K562 (cell line): ENCODE results near the gene ZDHHC8. TPM values are rescaled to one million over a fixed set of nuclear protein-coding genes. Genes with fewer than 3 reads are reported as not detected.

Experiments used
- ATAC-seq: fragments of 200-7000 bp; cut with Tn5 transposase; 3 replicates; pipeline ENCODE4 v1.9.1; 2020; ENCODE audit warnings: moderate library complexity
- BruUV-seq: library from RNA; stranded (reverse); fragments of 400-500 nt; replicated peaks from 2 replicates; lab custom pipeline; 2021; lab: Mats Ljungman, UMichigan
- CTCF ChIA-PET: fragments of 300-600 bp; formaldehyde crosslinking; extraction: SDS; loops from one replicate; lab custom pipeline; 2021; ENCODE audit warnings: low intra/inter-chr PET ratio; lab: Yijun Ruan, JAX
- POLR2A ChIA-PET: fragments of 300-600, 350-650 bp; sonication (Branson Sonifier 250); formaldehyde crosslinking; extraction: SDS; loops from one replicate; lab custom pipeline; 2021; ENCODE audit warnings: antibody characterized with exemption, inconsistent platforms; lab: Yijun Ruan, JAX
- DNase-seq, 4 experiments: peaks; one replicate each; pipeline versions ENCODE4 v3.0.0 to v3.0.0-alpha.2; 2011 to 2018; ENCODE audit warnings: low spot score in 3 of 4, mixed read lengths in 3 of 4; ENCODE audit errors: extremely low read depth in 1 of 4
- FAIRE-seq: peaks from 2 replicates; lab custom pipeline; 2011; peaks lifted over from hg19 to GRCh38; lab: Jason Lieb, UNC
- H2AFZ ChIP-seq: 2 replicates; pipeline ENCODE4 v1.6.0; 2011; ENCODE audit warnings: low read depth, low read length, control low read depth, inconsistent platforms
- H3K27ac ChIP-seq: fragments of 200-600 bp; 3 replicates; pipeline ENCODE4 v1.8.0; 2011; ENCODE audit warnings: low read depth, mild to moderate bottlenecking, control low read depth, inconsistent platforms, low read length, moderate library complexity, mixed read lengths; ENCODE audit errors: extremely low read depth
- H3K27me3 ChIP-seq, 2 experiments: fragments of 300-600 bp in 1 of 2; 2 replicates in 1 of 2; 3 replicates in 1 of 2; pipeline versions ENCODE4 v1.6.0 to v1.8.0; 2011; ENCODE audit warnings: inconsistent platforms in 2 of 2, low read length in 2 of 2, mild to moderate bottlenecking in 1 of 2, mixed read lengths in 1 of 2, moderate library complexity in 1 of 2; ENCODE audit not compliant: control insufficient read depth in 2 of 2, insufficient read depth in 2 of 2
- H3K36me3 ChIP-seq: fragments of 300-600 bp; 3 replicates; pipeline ENCODE4 v1.8.0; 2011; ENCODE audit warnings: mild to moderate bottlenecking, low read length, inconsistent platforms; ENCODE audit not compliant: control insufficient read depth, insufficient read depth
- H3K4me1 ChIP-seq, 2 experiments: fragments of 200-600 bp in 1 of 2; replicated peaks in 1 of 2; 2 replicates in 1 of 2; 3 replicates in 1 of 2; pipeline versions ENCODE4 v1.5.1 to v1.8.0; 2011; ENCODE audit warnings: inconsistent platforms in 2 of 2, low read length in 2 of 2, mild to moderate bottlenecking in 1 of 2, mixed read lengths in 1 of 2, moderate library complexity in 1 of 2; ENCODE audit not compliant: control insufficient read depth in 2 of 2, insufficient read depth in 2 of 2
- H3K4me2 ChIP-seq: 2 replicates; pipeline ENCODE4 v1.6.1; 2011; ENCODE audit warnings: low read length, control low read depth, inconsistent platforms, mixed read lengths; ENCODE audit not compliant: insufficient read depth
- H3K4me3 ChIP-seq: fragments of 200-600 bp; sonication (generic), shearing (Covaris generic); 2 replicates; pipeline ENCODE4 v1.5.1; 2016; ENCODE audit warnings: control low read depth, inconsistent platforms
- H3K79me2 ChIP-seq: fragments of 200-600 bp; 3 replicates; pipeline ENCODE4 v1.8.0; 2011; ENCODE audit warnings: low read length, inconsistent platforms; ENCODE audit not compliant: control insufficient read depth, insufficient read depth
- H3K9ac ChIP-seq, 2 experiments: 2 replicates each; pipeline versions ENCODE4 v1.6.0 to v1.6.1; 2011; ENCODE audit warnings: low read depth in 2 of 2, low read length in 2 of 2, control low read depth in 1 of 2, inconsistent platforms in 1 of 2, mild to moderate bottlenecking in 1 of 2, mixed read lengths in 1 of 2; ENCODE audit not compliant: insufficient read depth in 1 of 2
- H3K9me1 ChIP-seq: one replicate; pipeline ENCODE4 v1.6.0; 2011; ENCODE audit warnings: inconsistent platforms, mild to moderate bottlenecking, low read length, moderate library complexity; ENCODE audit not compliant: control insufficient read depth, insufficient read depth
- H3K9me3 ChIP-seq: replicated peaks from 2 replicates; pipeline ENCODE4 v1.5.1; 2011; ENCODE audit warnings: low read depth, low read length, inconsistent platforms; ENCODE audit not compliant: control insufficient read depth, insufficient read depth
- H4K20me1 ChIP-seq: replicated peaks from 2 replicates; pipeline ENCODE4 v1.6.1; 2011; ENCODE audit warnings: low read length, inconsistent platforms, mixed read lengths; ENCODE audit not compliant: control insufficient read depth, insufficient read depth
- ATF1 ChIP-seq, 2 experiments: fragments of 450-650 bp in 1 of 2; IDR thresholded peaks; 2 replicates each; pipeline ENCODE4 v1.6.1; 2016; ENCODE audit warnings: missing compliant biosample characterization in 1 of 2, missing genetic modification characterization in 1 of 2
- BRCA1 ChIP-seq, 2 experiments: fragments of 450-650 bp in 1 of 2; sonication (generic) in 1 of 2; formaldehyde crosslinking in 1 of 2; IDR thresholded peaks; 2 replicates each; pipeline versions ENCODE4 v1.5.0 to v1.6.1; 2017 to 2020; ENCODE audit warnings: mild to moderate bottlenecking in 1 of 2, missing genetic modification reagents in 1 of 2
- BRF1 ChIP-seq: IDR thresholded peaks from 3 replicates; pipeline ENCODE4 v1.6.1; 2011; ENCODE audit warnings: borderline replicate concordance, mild to moderate bottlenecking; ENCODE audit not compliant: insufficient read length; ENCODE audit errors: extremely low read depth
- CAMTA2 ChIP-seq: fragments of 250-450 bp; sonication (Bioruptor Pico); conservative IDR thresholded peaks from 2 replicates; pipeline ENCODE4 v1.5.1; 2022
- ELF2 ChIP-seq: fragments of 250-450 bp; sonication (Bioruptor Pico); IDR thresholded peaks from 2 replicates; pipeline ENCODE4 v1.5.0; 2021; ENCODE audit warnings: mild to moderate bottlenecking
- FOS ChIP-seq: IDR thresholded peaks from 3 replicates; pipeline ENCODE4 v1.6.1; 2011; ENCODE audit not compliant: insufficient read length; ENCODE audit errors: extremely low read depth
- FOXM1 ChIP-seq, 2 experiments: fragments of 450-650 bp in 1 of 2; sonication (generic) in 1 of 2; formaldehyde crosslinking in 1 of 2; IDR thresholded peaks; 2 replicates each; pipeline versions ENCODE4 v1.6.1 to v1.9.0; 2017 to 2022; ENCODE audit warnings: low read depth in 2 of 2, mild to moderate bottlenecking in 2 of 2, missing genetic modification reagents in 1 of 2, moderate library complexity in 1 of 2
- GABPB2 ChIP-seq: fragments of 250-450 bp; sonication (Bioruptor Pico); conservative IDR thresholded peaks from 2 replicates; pipeline ENCODE4 v1.5.1; 2021; ENCODE audit warnings: mild to moderate bottlenecking
- HOXB6 ChIP-seq: fragments of 250-450 bp; sonication (Bioruptor Pico); IDR thresholded peaks from 2 replicates; pipeline ENCODE4 v1.5.1; 2022; ENCODE audit warnings: mild to moderate bottlenecking, borderline replicate concordance
- LCOR ChIP-seq: sonication (generic); formaldehyde crosslinking; IDR thresholded peaks from 2 replicates; pipeline ENCODE4 v1.8.0; 2022; ENCODE audit warnings: mild to moderate bottlenecking, missing genetic modification reagents
- PHF21A ChIP-seq: fragments of 450-650 bp; IDR thresholded peaks from 2 replicates; pipeline ENCODE4 v1.6.1; 2017; ENCODE audit warnings: low read depth, borderline replicate concordance
- POLR2G ChIP-seq: fragments of 200-400 bp; formaldehyde crosslinking; IDR thresholded peaks from 2 replicates; pipeline ENCODE4 v1.6.1; 2017; ENCODE audit warnings: low read depth, mild to moderate bottlenecking, antibody characterized with exemption, low read length, moderate library complexity
- RAD21 ChIP-seq, 2 experiments: fragments of 250-450 bp in 1 of 2; fragments of 450-650 bp in 1 of 2; sonication (Bioruptor Pico) in 1 of 2; formaldehyde crosslinking in 1 of 2; IDR thresholded peaks in 1 of 2; conservative IDR thresholded peaks in 1 of 2; 2 replicates each; pipeline versions ENCODE4 v1.4.0 to v1.8.0; 2020 to 2022; ENCODE audit warnings: mild to moderate bottlenecking in 2 of 2, moderate library complexity in 1 of 2
- RBFOX2 ChIP-seq: fragments of 200-400 bp; formaldehyde crosslinking; IDR thresholded peaks from 2 replicates; pipeline ENCODE4 v1.6.1; 2017; ENCODE audit warnings: low read depth, mild to moderate bottlenecking, low read length, moderate library complexity
- RHOXF2B ChIP-seq: fragments of 250-450 bp; sonication (Bioruptor Pico); conservative IDR thresholded peaks from 2 replicates; pipeline ENCODE4 v1.5.1; 2021
- SAFB ChIP-seq: fragments of 200-400 bp; formaldehyde crosslinking; IDR thresholded peaks from 2 replicates; pipeline ENCODE4 v1.6.1; 2017; ENCODE audit warnings: low read depth, low read length, borderline replicate concordance
- SIN3B ChIP-seq: fragments of 450-650 bp; IDR thresholded peaks from 2 replicates; pipeline ENCODE4 v1.6.1; 2017; ENCODE audit warnings: low read depth, mild to moderate bottlenecking, moderate library complexity
- SIRT6 ChIP-seq: IDR thresholded peaks from one replicate; pipeline ENCODE4 v1.6.1; 2012; ENCODE audit warnings: low read depth, mild to moderate bottlenecking, control low read depth, inconsistent platforms, low read length, moderate library complexity
- SREBF2 ChIP-seq: sonication (generic); formaldehyde crosslinking; IDR thresholded peaks from 2 replicates; pipeline ENCODE4 v1.4.0; 2020; ENCODE audit warnings: mild to moderate bottlenecking, missing genetic modification reagents
- SRSF7 ChIP-seq: fragments of 200-400 bp; formaldehyde crosslinking; optimal IDR thresholded peaks from 2 replicates; pipeline ENCODE3; 2017; ENCODE audit warnings: mild to moderate bottlenecking, low read depth, low read length
- TAF15 ChIP-seq: fragments of 200-400 bp; formaldehyde crosslinking; IDR thresholded peaks from 2 replicates; pipeline ENCODE4 v1.6.1; 2017; ENCODE audit warnings: mild to moderate bottlenecking, low read depth, low read length, moderate library complexity
- TSC22D4 ChIP-seq: fragments of 450-650 bp; IDR thresholded peaks from 2 replicates; pipeline ENCODE4 v1.6.1; 2016; ENCODE audit warnings: missing genetic modification characterization, missing biosample characterization, control low read depth
- YBX1 ChIP-seq: fragments of 450-650 bp; IDR thresholded peaks from 2 replicates; pipeline ENCODE4 v1.7.1; 2016; ENCODE audit warnings: mild to moderate bottlenecking
- ZFPM2 ChIP-seq: fragments of 250-450 bp; sonication (Bioruptor Pico); IDR thresholded peaks from 2 replicates; pipeline ENCODE4 v1.5.1; 2022; ENCODE audit warnings: mild to moderate bottlenecking
- whole genome bisulfite sequencing: fragments of 100-300 bp; shearing (Covaris generic); methylation state at CpG from one replicate; pipeline ENCODE4 v1.1.6; 2016; ENCODE audit warnings: low coverage, mixed read lengths; ENCODE audit not compliant: insufficient coverage; ENCODE audit errors: missing lambda C conversion rate; 5-methylcytosine and 5-hydroxymethylcytosine counted together
- in situ Hi-C: fragments of 300-500 bp; cut with MboI; formaldehyde crosslinking; loops from 4 replicates; pipeline ENCODE4 v1.15.0; 2018; ENCODE audit warnings: inconsistent platforms, mixed read lengths
- intact Hi-C: fragments of 100-400 bp; cut with micrococcal nuclease; formaldehyde crosslinking; loops from 2 replicates; pipeline ENCODE4 v1.14.2; 2022
- polyA plus RNA-seq, 8 experiments: library from polyadenylated mRNA; depleted of rRNA in 4 of 8; stranded (reverse) in 5 of 8; unstranded in 3 of 8; fragments of >200 nt; fragmentation: Nextera tagmentation in 2 of 8; fragmentation: Illumina TruSeq in 1 of 8; extraction: Ambion mirVana in 2 of 8; extraction: Trizol in 1 of 8; gene quantifications; 2 replicates each; pipeline versions ENCODE4 v1.2.1 to v1.2.3, GENCODE V29; 2011 to 2014; ENCODE audit warnings: inconsistent platforms in 1 of 8, missing spikeins in 1 of 8
- total RNA-seq, 7 experiments: library from RNA; depleted of rRNA in 6 of 7; stranded (reverse); fragments of >200 nt in 6 of 7; fragmentation: Illumina TruSeq in 2 of 7; extraction: Trizol in 2 of 7; gene quantifications; 2 replicates each; pipeline versions ENCODE4 v1.2.1 to v1.2.3, GENCODE V29; 2011 to 2021; ENCODE audit warnings: low replicate concordance in 1 of 7

Gene ZDHHC8
- total and polyA plus RNA-seq, 9 of the 15 experiments (the other 6 are each of a cell fraction or from before 2014, with no cell fraction given), result 0.04 to 109 (median 16.4) TPM

- ATAC-seq (no peak), DNase-seq (no peak), FAIRE-seq (no peak)
- peaks cover 42% of the 10 kb centered on the region for H4K20me1 ChIP-seq
- no peak overlapping the region for H2AFZ ChIP-seq
- peak overlapping the region in 1 of 2 experiments; percentile 99; a peak in 2 of 4 replicates for H3K9ac ChIP-seq
- ChIA-PET CTCF (no interaction called here), POLR2A (interaction anchor here (0.6 to 20.7 kb wide), 8 partner anchors 8 to 328 kb away, joined by 3 to 513 read pairs (median 4); no protein-coding TSS in a partner anchor)
- peaks cover 13 to 83% of the 10 kb centered on the region in 2 experiments for H3K4me1 ChIP-seq
- BruUV-seq, result no TSS peak
- no peaks in the 10 kb centered on the region for H3K27me3 ChIP-seq
- H3K79me2 ChIP-seq, result peaks cover 42% of the 10 kb centered on the region
- H3K4me3 ChIP-seq, result no peak overlapping the region
- no peak overlapping the region for H3K27ac ChIP-seq
- in situ Hi-C loops (loop anchor here (10.0 kb wide), 1 partner anchor 389 kb away; the partner anchor contains the start of gene GP1BB), intact Hi-C loops (no loop called here)
- 93% methylated on average over 19 of the region's 19 CpGs for WGBS
- H3K36me3 ChIP-seq, result peaks cover 84% of the 10 kb centered on the region
- no peaks in the 10 kb centered on the region for H3K9me3 ChIP-seq
- no peaks in the 10 kb centered on the region for H3K9me1 ChIP-seq
- no peak overlapping the region for H3K4me2 ChIP-seq
- TF ChIP-seq ELF2, result peak; percentile 53; the same call in 1 of the 2 replicates
- TF ChIP-seq SREBF2, result no peak
- TF ChIP-seq LCOR, result no peak
- no peak for TF ChIP-seq SRSF7
- TF ChIP-seq PHF21A, result no peak
- no peak for TF ChIP-seq SIN3B
- peak; percentile 47; the same call in 1 of the 2 replicates for TF ChIP-seq TAF15
- TF ChIP-seq RAD21 (CRISPR knock-in tag; conservative IDR thresholded peaks at IDR 0.05 in 1 of 2, IDR thresholded peaks at IDR 0.05 in 1 of 2), result no peak
- TF ChIP-seq FOXM1 (IDR thresholded peaks at IDR 0.05; ENCODE audit: low read depth), result no peak
- TF ChIP-seq FOXM1 (CRISPR knock-in tag; IDR thresholded peaks at IDR 0.05; ENCODE audit: low read depth), result no peak
- TF ChIP-seq RBFOX2, result peak; percentile 49; the same call in 1 of the 2 replicates
- no peak for TF ChIP-seq SAFB
- no peak for TF ChIP-seq ATF1 (CRISPR knock-in tag; IDR thresholded peaks at IDR 0.05)
- no peak for TF ChIP-seq ATF1 (tag; IDR thresholded peaks at IDR 0.05)
- 0 out of 2 replicates have a peak, but pooled peaks have one; percentile 63 for TF ChIP-seq RHOXF2B (CRISPR knock-in tag)
- no peak for TF ChIP-seq SIRT6
- no peak for TF ChIP-seq BRCA1 (IDR thresholded peaks at IDR 0.05)
- no peak for TF ChIP-seq BRCA1 (CRISPR knock-in tag; IDR thresholded peaks at IDR 0.05)
- TF ChIP-seq BRF1, result no peak
- TF ChIP-seq POLR2G, result peak; percentile 81
- no peak for TF ChIP-seq TSC22D4
- peak; percentile 74 for TF ChIP-seq ZFPM2 (CRISPR knock-in tag)
- peak; percentile 67; the same call in 1 of the 2 replicates for TF ChIP-seq HOXB6
- no peak for TF ChIP-seq FOS
- no peak; the same call in 1 of the 2 replicates for TF ChIP-seq CAMTA2 (CRISPR knock-in tag)
- 0 out of 2 replicates have a peak, but pooled peaks have one; percentile 71 for TF ChIP-seq GABPB2 (CRISPR knock-in tag)
- no peak for TF ChIP-seq YBX1
Observed at GRCh38 chr22:20113551-20114310, 17.9 kb upstream of the ZDHHC8 start.
